NCI-H510A (cell line): Measurements from ENCODE around the gene FPR3.

Experiments
- DNase-seq: peaks from one replicate; lab custom pipeline; 2025; lab: John Stamatoyannopoulos, UW

FPR3 gene

DNA sequence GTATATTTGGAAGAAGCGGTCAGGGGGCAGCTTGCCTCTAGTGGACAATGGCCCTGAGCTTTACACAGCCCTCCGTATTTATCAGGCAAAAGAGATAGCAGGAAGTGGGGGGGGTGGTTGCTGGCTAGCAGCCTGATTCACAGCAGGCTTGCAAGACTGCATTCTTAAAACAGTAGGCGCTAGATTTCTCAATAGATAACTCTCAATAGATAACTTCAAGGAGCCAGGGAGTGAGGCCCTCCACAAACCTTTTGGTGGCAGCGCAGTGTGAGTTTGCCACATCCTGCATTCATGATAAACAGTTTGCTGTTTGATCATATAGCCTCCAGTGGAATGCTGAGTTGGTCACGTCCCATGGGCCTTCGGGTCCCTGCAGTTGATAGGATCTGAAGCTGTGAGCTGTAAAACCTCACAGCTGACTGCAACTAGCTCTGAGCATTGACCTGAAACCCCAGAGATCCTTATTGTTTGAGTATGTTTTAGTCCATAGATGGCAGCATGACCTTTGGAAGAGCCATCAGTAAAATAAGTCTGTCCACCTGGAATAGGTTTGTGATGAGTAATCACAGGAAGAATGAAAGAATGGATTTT, 12.2 kb downstream of the FPR3 start:
- DNase-seq: no peak

DNA sequence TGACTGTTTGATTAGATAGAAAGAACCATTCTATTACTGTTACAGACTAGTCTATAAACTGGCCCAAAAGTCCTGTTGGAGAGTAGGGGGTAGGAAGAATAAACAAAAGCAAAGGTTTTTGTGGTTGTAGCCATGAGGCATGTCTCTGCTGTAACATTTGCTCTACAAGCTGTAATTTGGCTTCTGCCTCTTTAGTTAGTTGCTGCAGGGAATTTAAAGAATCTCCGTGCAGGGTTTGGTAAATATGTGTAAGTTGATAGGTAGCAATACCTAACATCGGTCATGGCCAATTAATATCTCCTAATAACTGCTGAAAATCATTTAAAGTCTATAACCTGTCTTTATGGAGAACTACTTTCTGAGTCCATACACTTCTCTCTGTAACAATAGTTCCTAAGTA, 13.0 kb downstream of the FPR3 start:
- no peak for DNase-seq

DNA sequence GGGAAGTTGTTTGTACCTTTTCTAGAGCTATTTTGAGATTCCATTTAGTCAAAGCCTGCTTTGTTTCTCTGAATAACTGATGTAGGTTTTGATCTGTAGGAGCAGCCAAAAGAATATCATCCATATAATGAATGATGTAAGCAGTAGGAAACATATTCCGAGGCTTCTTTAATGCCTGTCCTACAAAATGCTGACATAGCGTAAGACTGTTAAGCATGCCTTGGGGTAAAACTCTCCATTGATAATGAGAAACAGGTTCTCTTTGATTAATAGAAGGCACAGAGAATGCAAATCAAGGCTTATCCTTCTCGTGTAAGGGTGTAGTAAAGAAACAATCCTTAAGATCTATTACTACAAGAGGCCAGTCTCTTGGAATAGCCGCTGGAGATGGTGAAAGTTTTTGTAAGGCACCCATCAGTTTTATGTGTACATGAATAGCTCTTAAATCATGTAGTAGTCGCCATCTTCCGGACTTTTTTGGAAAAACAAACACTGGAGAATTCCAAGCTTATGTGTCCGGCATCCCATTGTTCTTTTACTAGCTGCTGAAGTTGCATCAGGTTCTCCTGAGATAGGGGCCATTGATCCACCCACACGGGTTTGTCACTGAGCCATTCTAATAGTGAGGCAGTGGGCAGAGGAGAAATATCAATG, 13.5 kb downstream of the FPR3 start:
- no peak for DNase-seq

DNA sequence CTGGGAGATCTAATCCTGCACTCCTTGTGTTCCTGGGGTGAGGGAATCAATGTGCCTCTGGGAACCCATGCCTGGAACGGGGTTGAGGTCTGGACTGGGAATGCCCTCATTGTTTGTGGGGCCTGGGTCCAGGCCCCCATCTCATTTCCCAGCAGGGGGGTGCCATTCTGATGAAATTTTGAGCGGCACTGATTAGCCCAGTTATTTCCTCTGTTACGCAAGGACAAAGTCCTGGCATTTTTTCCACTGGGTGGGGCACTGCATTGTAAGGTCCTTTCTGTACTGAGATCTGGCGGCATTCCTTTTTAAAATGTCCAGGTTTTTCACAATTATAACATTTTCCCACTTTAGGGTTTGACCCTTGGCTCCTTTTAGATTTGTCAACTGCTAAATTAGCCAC, 14.8 kb downstream of the FPR3 start:
- DNase-seq: no peak

GRCh38 chr19:51810223-51810622, 15.3 kb downstream of the FPR3 start:
- DNase-seq: no peak

- DNase-seq: no peak
Measured at GRCh38 chr19:51811344-51811743, 16.4 kb downstream of the FPR3 start.

- no peak for DNase-seq
Measured at GRCh38 chr19:51815043-51815442, 20.1 kb downstream of the FPR3 start.

DNA sequence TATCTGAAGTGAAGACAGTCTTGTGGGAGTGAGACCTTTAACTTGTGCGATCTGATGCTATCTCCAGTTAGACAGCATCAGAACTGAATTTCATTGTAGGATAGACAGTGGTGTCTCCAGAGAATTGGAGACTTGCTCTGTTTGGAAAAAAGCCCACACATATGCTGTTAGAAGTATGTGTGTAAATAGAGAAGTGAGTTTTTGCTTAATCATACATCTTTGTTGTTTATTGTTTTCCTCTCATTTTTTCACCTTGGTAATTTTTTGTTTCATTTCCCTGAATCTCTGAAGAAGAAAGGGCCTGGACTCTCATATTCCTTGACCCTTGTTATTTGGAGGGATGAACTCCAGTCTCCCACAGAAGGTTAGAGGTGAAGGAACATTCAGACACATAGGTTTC, 21.8 kb downstream of the FPR3 start:
- no peak for DNase-seq

DNA sequence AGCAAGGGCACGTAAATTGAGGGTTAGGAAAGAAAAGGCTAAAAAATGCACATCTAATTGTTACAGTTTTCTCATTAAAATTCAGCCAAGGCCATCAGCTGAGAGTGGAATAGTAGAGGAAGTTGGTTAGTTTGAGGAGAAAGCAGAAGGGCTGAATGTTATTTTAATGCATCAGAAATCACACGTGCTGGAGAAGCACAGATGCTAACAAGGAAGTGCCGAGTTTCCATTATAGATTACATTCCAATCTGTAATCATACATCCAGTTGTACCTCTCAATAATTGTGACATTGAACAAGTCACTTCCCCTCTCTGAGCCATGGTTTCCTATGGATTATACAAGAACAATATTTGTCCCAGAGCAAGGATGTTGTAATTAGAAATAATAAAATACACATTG, 25.1 kb downstream of the FPR3 start:
- DNase-seq: no peak

GRCh38 chr19:51820831-51821446, 26.0 kb downstream of the FPR3 start:
- DNase-seq: no peak

DNA sequence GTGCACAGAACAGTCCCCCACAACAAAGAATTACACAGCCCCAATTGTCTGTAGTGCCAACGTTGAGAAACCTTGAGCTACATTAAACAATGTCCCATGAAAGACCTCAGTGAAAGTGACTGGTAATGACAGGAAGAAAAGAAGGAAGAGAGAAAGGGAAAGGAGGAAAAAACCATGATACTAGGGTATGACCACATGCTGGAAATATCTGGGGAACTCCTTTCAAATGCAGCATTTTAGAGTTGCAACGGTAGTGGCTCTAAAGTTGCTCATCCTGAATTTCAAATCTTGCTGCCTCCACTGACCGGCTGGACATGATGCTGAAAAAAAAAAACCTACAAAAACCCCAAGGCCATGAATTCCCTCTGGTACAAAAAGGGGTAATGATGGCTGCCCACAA, 26.5 kb downstream of the FPR3 start:
- no peak for DNase-seq

DNA sequence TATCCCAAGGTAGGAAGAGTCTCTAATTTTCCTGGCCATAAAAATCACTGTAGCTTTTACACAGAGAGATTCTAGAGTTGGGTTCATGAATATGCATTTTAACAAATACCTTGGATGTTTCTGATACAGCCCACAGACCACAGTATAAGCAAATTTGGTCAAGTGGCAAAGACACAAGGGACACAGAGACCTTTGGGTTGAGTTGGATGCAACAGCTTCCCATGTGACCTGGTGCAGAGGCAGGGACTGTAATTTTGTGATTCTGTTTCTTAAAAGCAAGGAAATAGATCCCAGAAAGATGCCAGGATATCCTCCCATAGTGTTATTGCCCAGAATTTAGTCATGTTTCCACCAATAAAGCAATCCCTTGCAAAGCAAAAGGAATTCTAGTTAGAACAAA, 27.0 kb downstream of the FPR3 start:
- no peak for DNase-seq

GRCh38 chr19:51822325-51822724, 27.4 kb downstream of the FPR3 start:
- DNase-seq: no peak

- no peak for DNase-seq
Measured at GRCh38 chr19:51822946-51823345, 28.0 kb downstream of the FPR3 start.

DNA sequence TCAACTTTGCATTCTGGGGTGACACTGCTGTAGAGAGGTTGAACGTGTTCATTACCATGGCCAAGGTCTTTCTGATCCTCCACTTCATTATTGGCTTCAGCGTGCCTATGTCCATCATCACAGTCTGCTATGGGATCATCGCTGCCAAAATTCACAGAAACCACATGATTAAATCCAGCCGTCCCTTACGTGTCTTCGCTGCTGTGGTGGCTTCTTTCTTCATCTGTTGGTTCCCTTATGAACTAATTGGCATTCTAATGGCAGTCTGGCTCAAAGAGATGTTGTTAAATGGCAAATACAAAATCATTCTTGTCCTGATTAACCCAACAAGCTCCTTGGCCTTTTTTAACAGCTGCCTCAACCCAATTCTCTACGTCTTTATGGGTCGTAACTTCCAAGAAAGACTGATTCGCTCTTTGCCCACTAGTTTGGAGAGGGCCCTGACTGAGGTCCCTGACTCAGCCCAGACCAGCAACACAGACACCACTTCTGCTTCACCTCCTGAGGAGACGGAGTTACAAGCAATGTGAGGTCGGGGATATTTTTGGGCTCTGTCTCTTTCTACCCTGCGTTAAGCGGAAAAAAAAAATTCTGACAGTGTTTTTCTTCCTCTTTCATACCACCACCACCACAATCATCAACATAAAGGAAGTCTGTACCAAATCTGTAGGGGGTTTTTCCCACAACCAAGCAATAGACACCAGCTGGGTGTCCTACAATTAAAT, 29.5 kb downstream of the FPR3 start:
- DNase-seq: no peak

- DNase-seq: no peak
Measured at GRCh38 chr19:51830274-51830673, 35.3 kb downstream of the FPR3 start.

DNA sequence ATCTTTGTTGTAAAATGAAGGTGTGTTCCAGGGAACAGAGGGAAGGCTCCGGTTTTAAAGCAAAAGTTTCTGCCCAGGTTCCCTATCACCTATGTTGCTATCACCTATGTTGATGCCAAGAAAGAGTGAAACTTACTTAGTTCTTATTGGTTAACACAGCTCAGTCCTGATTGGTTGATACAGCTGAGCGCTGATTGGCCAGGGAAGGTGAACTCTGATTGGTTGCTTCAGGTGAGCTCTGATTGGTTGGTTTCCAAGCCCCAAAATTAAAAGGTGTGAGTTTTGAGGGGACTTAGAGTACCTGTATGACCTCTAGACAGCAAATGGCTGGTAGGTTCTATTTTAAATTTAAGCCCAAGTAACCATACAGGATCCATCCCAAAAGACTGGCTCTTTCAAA, 42.2 kb downstream of the FPR3 start:
- no peak for DNase-seq

GRCh38 chr19:51861870-51862622, 67.1 kb downstream of the FPR3 start:
- no peak for DNase-seq

GRCh38 chr19:51873097-51873496, 78.1 kb downstream of the FPR3 start:
- DNase-seq: no peak
